ENCODE results near the gene ZNF366. TPM values are rescaled to one million over a fixed set of nuclear protein-coding genes. Genes with fewer than 3 reads are reported as not detected.

ZNF366 gene
- total RNA-seq, 1 experiment from 2014 or later: not detected

GRCh38 chr5:72468024-72468423 is 39.2 kb downstream of the ZNF366 start:
- Histone ChIP-seq H2AFZ (ENCODE audit: low read depth, low read length, poor library complexity, severe bottlenecking) (no peak overlapping the region), H3K9me3 (ENCODE audit: control insufficient read depth in 1 of 2, insufficient read depth in 1 of 2, low read depth in 1 of 2, low read length in 2 of 2) (no peaks in the 10 kb centered on the region), H3K27me3 (ENCODE audit: insufficient read depth, low read length) (no peaks in the 10 kb centered on the region), H3K79me2 (ENCODE audit: insufficient read depth, low read length) (no peaks in the 10 kb centered on the region), H3K36me3 (ENCODE audit: control insufficient read depth in 1 of 2, insufficient read depth in 2 of 2, low read length in 2 of 2) (no peaks in the 10 kb centered on the region), H3K27ac (ENCODE audit: low read depth, low read length) (no peak overlapping the region), H3K9ac (ENCODE audit: low read length) (no peak overlapping the region), H3K9me2 (ENCODE audit: insufficient read depth) (no peaks in the 10 kb centered on the region), H3K4me1 (ENCODE audit: control insufficient read depth in 1 of 2, insufficient read depth in 2 of 2, low read length in 2 of 2) (peaks cover 0 to 6% of the 10 kb centered on the region in 2 experiments; a peak in 1 of 4 replicates), H3K4me2 (ENCODE audit: low read length) (no peak overlapping the region), H3K4me3 (replicated peaks in 1 of 2; ENCODE audit: low read depth in 1 of 2, low read length in 2 of 2) (no peak overlapping the region), H4K20me1 (ENCODE audit: insufficient read depth) (no peaks in the 10 kb centered on the region)
- ChIA-PET POLR2A (no interaction called here), CTCF (no interaction called here), RAD21 (ENCODE audit: low non-redundant PET in 1 of 2, low total read pairs in 2 of 2, uncharacterized antibody in 2 of 2, unreplicated experiment in 2 of 2) (no interaction called here)
- intact Hi-C loops (cut with micrococcal nuclease): no loop called here
- DNase-seq (ENCODE audit: low read depth, low spot score) (no peak), ATAC-seq (no peak)
- TF ChIP-seq TCF7L2 (IDR thresholded peaks at IDR 0.05; ENCODE audit: borderline replicate concordance, extremely low read depth, insufficient read depth, insufficient read length) (no peak), SP1 (IDR thresholded peaks at IDR 0.05; ENCODE audit: low read depth) (no peak), POLR2AphosphoS5 (IDR thresholded peaks at IDR 0.05; ENCODE audit: low read depth, low read length) (no peak), CTCF (IDR thresholded peaks at IDR 0.05 in 2 of 3, conservative IDR thresholded peaks at IDR 0.05 in 1 of 3; ENCODE audit: borderline replicate concordance in 1 of 3, insufficient read depth in 1 of 3, low read depth in 2 of 3, low read length in 2 of 3) (no peak), CBX3 (IDR thresholded peaks at IDR 0.05; ENCODE audit: low read depth) (no peak), SRF (IDR thresholded peaks at IDR 0.05; ENCODE audit: low read depth) (no peak), ZNF274 (IDR thresholded peaks at IDR 0.05; ENCODE audit: low read depth, low read length) (no peak)
- no TSS peak for BruUV-seq (replicated peaks)

DNA sequence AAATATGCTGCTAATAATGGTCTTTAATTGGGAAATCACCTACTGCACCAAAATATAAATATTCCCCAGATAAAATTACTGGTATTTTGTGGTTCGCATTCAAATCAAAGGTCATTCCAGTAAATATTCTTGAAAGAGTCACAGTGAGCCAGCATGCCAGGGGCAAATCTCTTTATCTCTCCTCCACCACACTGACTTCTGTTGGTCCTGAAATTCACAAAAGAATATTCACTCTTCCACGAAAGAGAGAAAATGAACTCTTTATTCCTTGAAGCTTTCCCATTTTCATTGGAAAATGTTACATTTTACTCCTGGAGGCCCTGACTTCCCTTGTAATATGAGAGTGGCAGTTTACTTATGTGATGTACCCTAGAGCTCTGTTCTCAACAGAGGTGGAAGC is 39.7 kb downstream of the ZNF366 start:
- no peaks in the 10 kb centered on the region for H3K36me3 ChIP-seq (ENCODE audit: control insufficient read depth in 1 of 2, insufficient read depth in 2 of 2, low read length in 2 of 2)
- no peak for ATAC-seq
- ChIA-PET CTCF (no interaction called here), POLR2A (no interaction called here), RAD21 (ENCODE audit: low non-redundant PET in 1 of 2, low total read pairs in 2 of 2, uncharacterized antibody in 2 of 2, unreplicated experiment in 2 of 2) (no interaction called here)
- H3K4me1 ChIP-seq (ENCODE audit: control insufficient read depth in 1 of 2, insufficient read depth in 2 of 2, low read length in 2 of 2): peaks cover 0 to 6% of the 10 kb centered on the region in 2 experiments; a peak in 1 of 4 replicates
- no TSS peak for BruUV-seq (replicated peaks)
- no peak overlapping the region for H3K4me3 ChIP-seq (replicated peaks in 1 of 2; ENCODE audit: low read depth in 1 of 2, low read length in 2 of 2)
- H3K27ac ChIP-seq (ENCODE audit: low read depth, low read length): no peak overlapping the region
- H3K79me2 ChIP-seq (ENCODE audit: insufficient read depth, low read length): no peaks in the 10 kb centered on the region
- no peak overlapping the region for H2AFZ ChIP-seq (ENCODE audit: low read depth, low read length, poor library complexity, severe bottlenecking)
- no peaks in the 10 kb centered on the region for H3K27me3 ChIP-seq (ENCODE audit: insufficient read depth, low read length)
- H3K9me2 ChIP-seq (ENCODE audit: insufficient read depth): no peaks in the 10 kb centered on the region
- H3K4me2 ChIP-seq (ENCODE audit: low read length): no peak overlapping the region
- no peaks in the 10 kb centered on the region for H3K9me3 ChIP-seq (ENCODE audit: control insufficient read depth in 1 of 2, insufficient read depth in 1 of 2, low read depth in 1 of 2, low read length in 2 of 2)
- no peak for DNase-seq (ENCODE audit: low read depth, low spot score)
- intact Hi-C loops (cut with micrococcal nuclease): no loop called here
- H4K20me1 ChIP-seq (ENCODE audit: insufficient read depth): no peaks in the 10 kb centered on the region
- H3K9ac ChIP-seq (ENCODE audit: low read length): no peak overlapping the region
- TF ChIP-seq ZNF274 (IDR thresholded peaks at IDR 0.05; ENCODE audit: low read depth, low read length) (no peak), SP1 (IDR thresholded peaks at IDR 0.05; ENCODE audit: low read depth) (no peak), CTCF (IDR thresholded peaks at IDR 0.05 in 2 of 3, conservative IDR thresholded peaks at IDR 0.05 in 1 of 3; ENCODE audit: borderline replicate concordance in 1 of 3, insufficient read depth in 1 of 3, low read depth in 2 of 3, low read length in 2 of 3) (no peak), REST (IDR thresholded peaks at IDR 0.05; ENCODE audit: low read depth) (no peak), ZFX (IDR thresholded peaks at IDR 0.05) (no peak), JUND (IDR thresholded peaks at IDR 0.05) (no peak), FOSL1 (IDR thresholded peaks at IDR 0.05; ENCODE audit: low read depth) (no peak), POLR2A (IDR thresholded peaks at IDR 0.05; ENCODE audit: borderline replicate concordance, extremely low read depth, insufficient read depth, insufficient read length) (no peak)
- TF ChIP-seq, protein P1, sequence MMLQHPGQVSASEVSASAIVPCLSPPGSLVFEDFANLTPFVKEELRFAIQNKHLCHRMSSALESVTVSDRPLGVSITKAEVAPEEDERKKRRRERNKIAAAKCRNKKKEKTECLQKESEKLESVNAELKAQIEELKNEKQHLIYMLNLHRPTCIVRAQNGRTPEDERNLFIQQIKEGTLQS (IDR thresholded peaks at IDR 0.05): no peak
